Breast epithelium (tissue), 3 donors: ENCODE measurements around the gene DUSP8.
"Not testable (repeated sequence)": the region's sequence is repeated elsewhere in the genome, so short reads cannot be mapped to it uniquely, and the experiment has no call there.

Experiments
- CTCF ChIP-seq, 3 donors: fragments of 450-650 bp; IDR thresholded peaks; one replicate each; pipeline ENCODE4 v1.5.1; 2016 to 2017; ENCODE audit warnings: antibody characterized with exemption in 3 of 3, mild to moderate bottlenecking in 3 of 3, moderate library complexity in 3 of 3
- POLR2A ChIP-seq: fragments of 450-650 bp; IDR thresholded peaks from one replicate; pipeline ENCODE4 v1.6.1; 2016; ENCODE audit warnings: antibody characterized with exemption, mild to moderate bottlenecking, moderate library complexity
- POLR2AphosphoS5 ChIP-seq, 3 donors: sonication (generic); formaldehyde crosslinking; IDR thresholded peaks; one replicate each; pipeline ENCODE4 v1.6.1; 2017; ENCODE audit warnings: antibody characterized with exemption in 3 of 3

- not testable (repeated sequence) for TF ChIP-seq POLR2A; CTCF (IDR thresholded peaks at IDR 0.05); POLR2AphosphoS5 (IDR thresholded peaks at IDR 0.05)
These were observed 24.0 kb upstream of the DUSP8 start for GRCh38 chr11:1595994-1596575.
